Activated CD4-positive, alpha-beta T cell treated with anti-CD3 and anti-CD28 coated beads, Interleukin-2, amount 10 ng/mL, durations not matched to agents 24 days and 14 days (primary cell): ENCODE data around the gene MVP. TPM values are rescaled to one million over a fixed set of nuclear protein-coding genes. Genes with fewer than 3 reads are reported as not detected.

Experiments used
- DNase-seq: peaks from one replicate; pipeline ENCODE4 v3.0.0; 2022
- H3K27ac Mint-ChIP-seq: one replicate; pipeline ENCODE4 v1.8.0; 2022; ENCODE audit warnings: mild to moderate bottlenecking, mixed read lengths
- H3K27me3 Mint-ChIP-seq: one replicate; pipeline ENCODE4 v1.8.0; 2022; ENCODE audit warnings: mixed read lengths
- H3K36me3 Mint-ChIP-seq: one replicate; pipeline ENCODE4 v1.8.0; 2022; ENCODE audit warnings: low read depth, mild to moderate bottlenecking, mixed read lengths
- H3K4me1 Mint-ChIP-seq: one replicate; pipeline ENCODE4 v1.8.0; 2021; ENCODE audit warnings: mixed read lengths
- H3K4me3 Mint-ChIP-seq: one replicate; pipeline ENCODE4 v1.8.0; 2022; ENCODE audit warnings: mild to moderate bottlenecking, moderate library complexity, mixed read lengths
- H3K9me3 Mint-ChIP-seq: one replicate; pipeline ENCODE4 v1.8.0; 2021; ENCODE audit warnings: mixed read lengths
- intact Hi-C: fragments of 100-400 bp; cut with micrococcal nuclease; formaldehyde crosslinking; loops from one replicate; pipeline ENCODE4 v1.15.1; 2023
- total RNA-seq: library from RNA; stranded (reverse); gene quantifications from 2 replicates; pipeline ENCODE4 v1.2.3, GENCODE V29; 2022

MVP gene
- total RNA-seq, 1 donor from 2014 or later, result 122 TPM

DNA sequence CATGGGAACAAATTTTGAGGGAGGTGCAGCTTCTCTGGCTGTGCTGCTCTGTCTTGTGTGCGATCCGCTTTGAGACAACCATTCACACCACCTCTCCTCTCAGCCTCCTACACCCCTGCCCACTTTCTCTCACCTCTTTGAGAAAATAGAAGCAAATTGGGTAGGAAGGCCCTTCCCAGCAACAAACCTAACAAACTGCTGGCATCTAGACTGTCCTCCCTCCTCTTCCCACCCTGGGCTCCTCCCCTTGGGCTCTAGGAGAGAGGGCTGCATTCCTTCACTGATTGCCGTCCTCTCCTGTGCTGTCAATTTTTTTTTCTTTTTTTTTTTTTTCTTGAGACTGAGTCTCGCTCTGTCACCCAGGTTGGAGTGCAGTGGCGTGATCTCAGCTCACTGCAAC, 29.2 kb downstream of the MVP start:
- Mint-ChIP-seq H3K27me3 (no peaks in the 10 kb centered on the region), H3K36me3 (peaks cover 35% of the 10 kb centered on the region), H3K9me3 (no peaks in the 10 kb centered on the region), H3K4me3 (no peak overlapping the region), H3K27ac (no peak overlapping the region), H3K4me1 (peaks cover 2% of the 10 kb centered on the region)
- no peak for DNase-seq
- intact Hi-C loops, result loop anchor here (2.0 kb wide), 1 partner anchor 43 kb away; the partner anchor contains the start of gene MAZ

DNA sequence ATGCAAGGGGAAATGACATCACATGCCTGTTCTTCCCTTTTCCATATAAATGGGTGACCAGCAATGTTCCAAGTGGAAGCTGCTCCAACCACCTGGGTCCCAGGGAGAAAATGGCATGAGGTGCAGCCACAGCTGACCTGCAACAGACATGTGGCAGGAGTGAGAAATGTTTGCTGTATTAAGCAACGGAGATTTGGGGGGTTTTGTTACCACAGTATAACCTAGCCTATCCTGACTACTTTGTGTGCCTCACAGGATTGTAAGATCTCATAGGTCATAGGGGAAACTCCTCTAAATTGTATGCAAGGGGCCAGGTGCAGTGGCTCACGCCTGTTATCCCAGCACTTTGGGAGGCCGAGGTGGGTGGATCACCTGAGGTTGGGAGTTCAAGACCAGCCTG, 30.7 kb downstream of the MVP start:
- Mint-ChIP-seq H3K36me3 (peaks cover 24% of the 10 kb centered on the region), H3K4me1 (peaks cover 2% of the 10 kb centered on the region), H3K27ac (no peak overlapping the region), H3K27me3 (no peaks in the 10 kb centered on the region), H3K9me3 (no peaks in the 10 kb centered on the region), H3K4me3 (no peak overlapping the region)
- no peak for DNase-seq
- intact Hi-C loops, result no loop called here

DNA sequence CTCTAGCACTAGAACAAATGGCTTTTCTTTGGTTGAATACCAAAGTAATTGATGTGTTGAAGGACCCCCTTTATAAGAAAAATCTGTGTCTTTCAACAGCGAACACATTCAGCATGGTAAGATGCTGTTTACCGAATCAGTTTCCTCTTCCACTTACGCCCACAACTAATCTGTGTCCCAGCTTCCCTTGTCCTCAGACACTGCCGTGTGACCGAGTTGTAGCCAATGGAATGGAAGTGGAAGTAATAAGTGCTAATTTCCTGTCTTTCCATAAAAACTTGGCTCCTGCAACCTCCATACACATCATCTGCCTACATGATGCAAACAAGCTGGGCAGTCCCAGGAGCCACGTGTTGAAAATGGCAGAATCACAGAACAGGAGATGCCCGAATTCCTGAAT, 32.4 kb downstream of the MVP start:
- intact Hi-C loops, result no loop called here
- Mint-ChIP-seq H3K27me3 (no peaks in the 10 kb centered on the region), H3K36me3 (peaks cover 19% of the 10 kb centered on the region)

DNA sequence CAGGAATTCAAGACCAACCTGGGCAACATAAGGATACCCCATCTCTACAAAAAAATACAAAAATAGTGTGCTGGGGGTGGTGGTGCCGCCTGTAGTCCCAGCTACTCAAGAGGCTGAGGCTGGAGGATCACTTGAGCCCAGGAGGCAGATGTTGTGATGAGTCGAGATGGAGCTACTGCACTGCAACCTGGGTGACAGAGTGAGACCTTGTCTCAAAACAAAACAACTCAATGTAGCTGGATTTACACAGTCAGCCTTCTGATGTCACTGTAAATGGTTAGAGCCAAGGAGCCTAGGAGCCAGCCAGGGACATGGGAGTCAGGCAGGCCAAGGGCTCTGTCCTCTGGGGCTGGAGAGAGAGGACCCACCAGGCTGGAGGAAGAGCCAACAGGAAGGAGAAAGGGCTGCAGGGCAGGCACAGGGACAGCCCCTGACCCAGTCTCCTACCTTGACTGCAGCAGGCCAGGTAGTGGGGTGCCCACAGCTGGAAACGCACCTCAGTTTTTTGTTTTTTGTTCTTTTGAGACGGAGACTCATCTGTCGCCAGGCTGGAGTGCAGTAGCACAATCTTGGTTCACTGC, 34.3 kb downstream of the MVP start:
- Mint-ChIP-seq H3K9me3 (no peaks in the 10 kb centered on the region), H3K36me3 (peaks cover 22% of the 10 kb centered on the region), H3K4me3 (no peak overlapping the region), H3K4me1 (peaks cover 2% of the 10 kb centered on the region), H3K27ac (no peak overlapping the region), H3K27me3 (no peaks in the 10 kb centered on the region)
- intact Hi-C loops, result no loop called here
- no peak for DNase-seq

More for the DNA sequence above, 32.4 kb downstream of the MVP start:
- H3K4me1 Mint-ChIP-seq, result peaks cover 2% of the 10 kb centered on the region
- no peaks in the 10 kb centered on the region for H3K9me3 Mint-ChIP-seq
- H3K27ac Mint-ChIP-seq, result no peak overlapping the region
- DNase-seq, result no peak
- H3K4me3 Mint-ChIP-seq, result no peak overlapping the region

DNA sequence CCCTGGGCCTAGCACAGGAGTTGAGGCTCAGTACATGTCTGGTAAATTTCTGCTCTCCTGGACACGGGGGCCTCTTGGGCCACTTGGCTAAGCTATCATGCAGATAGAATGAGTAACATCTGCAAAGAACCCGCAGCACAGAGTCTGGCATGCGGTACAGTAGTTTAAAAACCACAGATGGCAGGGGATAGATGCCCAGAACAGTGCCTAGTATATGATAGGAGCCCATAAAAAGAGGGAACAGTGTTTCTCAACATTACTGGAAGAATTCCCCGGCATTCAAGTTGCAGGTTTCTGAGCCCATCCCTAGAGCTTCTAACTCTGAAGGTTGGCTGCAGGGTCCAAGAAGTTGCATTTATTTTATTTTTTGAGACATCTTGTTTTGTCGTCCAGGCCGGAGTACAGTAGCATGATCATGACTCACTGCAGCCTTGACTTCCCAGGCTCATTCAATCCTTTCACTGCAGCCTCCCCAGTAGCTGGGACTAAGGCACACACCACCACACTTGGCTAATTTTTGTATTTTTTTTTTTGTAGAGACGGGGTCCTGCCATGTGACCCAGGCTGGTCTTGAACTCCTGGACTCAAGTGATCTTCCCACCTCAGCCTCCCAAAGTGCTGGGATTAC, 37.0 kb downstream of the MVP start:
- intact Hi-C loops, result no loop called here
- Mint-ChIP-seq H3K9me3 (no peaks in the 10 kb centered on the region), H3K4me1 (peaks cover 14% of the 10 kb centered on the region), H3K36me3 (peaks cover 27% of the 10 kb centered on the region), H3K27ac (no peak overlapping the region), H3K4me3 (no peak overlapping the region), H3K27me3 (no peaks in the 10 kb centered on the region)
- DNase-seq, result no peak

DNA sequence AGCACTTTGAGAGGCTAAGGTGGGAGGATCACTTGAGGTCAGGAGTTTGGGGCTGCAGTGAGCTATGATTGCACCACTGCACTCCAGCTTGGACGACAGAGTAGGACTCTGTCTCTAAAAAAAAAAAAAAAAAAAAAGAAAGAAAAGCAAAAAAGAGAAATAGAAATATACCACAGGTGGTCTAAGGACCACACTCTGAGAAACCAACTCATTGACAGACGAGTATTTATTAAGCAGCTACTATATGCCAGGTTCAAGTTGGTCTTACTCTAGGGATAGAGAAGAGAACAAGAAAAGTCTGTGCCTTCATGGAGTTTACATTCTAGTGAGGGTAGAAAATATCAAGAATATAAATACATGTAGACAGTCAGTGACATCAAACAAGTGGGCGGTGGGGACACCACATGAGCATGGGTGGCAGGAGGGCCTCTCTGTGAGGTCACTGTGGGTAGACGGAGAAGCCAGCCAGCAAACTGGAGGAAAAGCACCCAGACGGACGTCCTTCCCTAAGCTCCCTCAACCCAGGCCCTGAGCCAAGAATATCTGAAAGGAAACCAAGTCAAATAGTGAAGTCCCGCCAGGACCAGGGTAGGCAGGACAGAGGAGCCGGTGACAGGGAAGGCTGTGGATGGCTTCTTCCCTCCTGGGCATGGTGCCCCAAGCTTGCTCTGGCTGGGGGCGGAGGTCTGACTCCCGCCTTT, 38.0 kb downstream of the MVP start:
- Mint-ChIP-seq H3K27me3 (no peaks in the 10 kb centered on the region), H3K4me1 (peaks cover 19% of the 10 kb centered on the region), H3K9me3 (no peaks in the 10 kb centered on the region), H3K36me3 (peaks cover 30% of the 10 kb centered on the region), H3K27ac (no peak overlapping the region), H3K4me3 (no peak overlapping the region)
- intact Hi-C loops, result no loop called here
- DNase-seq, result no peak

DNA sequence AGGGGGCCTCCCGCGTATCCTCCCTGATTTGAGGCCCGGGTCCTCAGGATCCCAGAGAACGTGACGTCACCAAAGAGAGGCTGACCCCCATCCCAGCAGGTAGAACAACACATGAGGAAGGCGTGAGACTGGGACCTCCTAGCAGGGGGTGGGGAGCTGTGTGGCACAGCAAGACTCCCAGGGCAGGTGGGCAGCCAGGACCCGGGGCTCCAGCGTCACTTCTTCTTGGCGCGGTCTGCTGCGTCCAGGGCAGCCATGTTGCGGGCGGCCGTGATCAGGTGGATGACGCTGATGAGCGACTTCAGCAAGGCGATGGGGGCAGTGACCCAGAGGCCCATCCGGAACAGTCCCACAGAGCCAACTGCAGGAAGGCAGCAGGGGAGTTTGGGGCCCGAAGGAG, 38.7 kb downstream of the MVP start:
- Mint-ChIP-seq H3K9me3 (no peaks in the 10 kb centered on the region), H3K27ac (peak overlapping the region; percentile 59), H3K4me1 (peaks cover 21% of the 10 kb centered on the region), H3K27me3 (no peaks in the 10 kb centered on the region), H3K36me3 (peaks cover 30% of the 10 kb centered on the region), H3K4me3 (no peak overlapping the region)
- intact Hi-C loops, result no loop called here
- DNase-seq, result no peak

DNA sequence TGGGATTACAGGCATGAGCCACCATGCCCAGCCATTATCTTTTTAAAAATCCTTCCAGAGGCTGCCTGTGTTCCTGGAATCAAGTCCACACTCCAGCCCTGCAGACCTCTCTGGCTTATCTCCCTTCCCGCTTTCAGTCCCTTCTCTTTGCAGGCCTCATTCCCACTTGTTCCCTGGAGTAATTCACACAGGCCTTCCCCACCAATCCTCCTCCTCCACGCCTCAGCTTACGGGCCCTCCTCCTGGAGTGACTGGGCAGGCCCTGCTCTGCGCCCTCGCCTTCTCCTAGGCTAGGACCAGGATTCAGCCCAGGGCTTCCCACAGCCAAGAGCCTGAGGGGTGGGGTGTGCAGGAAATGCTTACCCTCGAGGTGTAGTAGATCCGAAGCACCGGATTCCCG, 40.0 kb downstream of the MVP start:
- no peaks in the 10 kb centered on the region for H3K27me3 Mint-ChIP-seq
- peaks cover 30% of the 10 kb centered on the region for H3K36me3 Mint-ChIP-seq
- H3K4me3 Mint-ChIP-seq, result no peak overlapping the region
- intact Hi-C loops, result loop anchor here (10.0 kb wide), 2 partner anchors 115 to 165 kb away; partner anchors contain the start of genes C16orf92 and TAOK2
- no peak overlapping the region for H3K27ac Mint-ChIP-seq
- peaks cover 23% of the 10 kb centered on the region for H3K4me1 Mint-ChIP-seq
- no peaks in the 10 kb centered on the region for H3K9me3 Mint-ChIP-seq
- no peak for DNase-seq

DNA sequence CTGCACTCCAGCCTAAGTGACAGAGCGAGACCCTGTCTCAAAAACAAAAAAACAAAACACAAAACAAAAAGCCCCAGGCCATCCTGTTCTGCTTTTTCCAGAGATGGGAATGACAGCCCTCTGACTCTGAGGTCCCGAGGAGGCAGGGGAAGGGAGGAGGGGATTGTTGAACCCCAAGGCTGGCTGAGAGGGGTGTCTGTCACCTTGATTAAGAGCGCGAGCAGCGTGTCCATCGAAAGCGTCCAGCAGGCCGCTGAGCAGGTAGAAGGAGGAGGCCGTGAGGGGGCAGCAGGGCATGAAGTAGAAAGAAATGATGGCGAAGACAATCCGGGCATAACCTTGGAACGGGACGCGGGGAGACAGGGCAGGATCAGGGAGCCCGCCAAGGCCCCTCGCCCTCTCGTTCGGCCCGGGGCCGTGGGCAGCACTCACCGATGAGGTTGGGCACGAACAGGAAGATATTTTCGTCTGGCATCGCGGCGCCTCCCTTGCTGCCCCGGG, 42.2 kb downstream of the MVP start:
- Mint-ChIP-seq H3K4me1 (peaks cover 23% of the 10 kb centered on the region), H3K27ac (peak overlapping the region; percentile 87), H3K9me3 (no peaks in the 10 kb centered on the region), H3K27me3 (no peaks in the 10 kb centered on the region), H3K4me3 (peak overlapping the region; percentile 96), H3K36me3 (peaks cover 27% of the 10 kb centered on the region)
- DNase-seq, result peak; percentile 75
- intact Hi-C loops, result loop anchor here (10.0 kb wide), 2 partner anchors 112 to 162 kb away; partner anchors contain the start of genes C16orf92 and TAOK2

DNA sequence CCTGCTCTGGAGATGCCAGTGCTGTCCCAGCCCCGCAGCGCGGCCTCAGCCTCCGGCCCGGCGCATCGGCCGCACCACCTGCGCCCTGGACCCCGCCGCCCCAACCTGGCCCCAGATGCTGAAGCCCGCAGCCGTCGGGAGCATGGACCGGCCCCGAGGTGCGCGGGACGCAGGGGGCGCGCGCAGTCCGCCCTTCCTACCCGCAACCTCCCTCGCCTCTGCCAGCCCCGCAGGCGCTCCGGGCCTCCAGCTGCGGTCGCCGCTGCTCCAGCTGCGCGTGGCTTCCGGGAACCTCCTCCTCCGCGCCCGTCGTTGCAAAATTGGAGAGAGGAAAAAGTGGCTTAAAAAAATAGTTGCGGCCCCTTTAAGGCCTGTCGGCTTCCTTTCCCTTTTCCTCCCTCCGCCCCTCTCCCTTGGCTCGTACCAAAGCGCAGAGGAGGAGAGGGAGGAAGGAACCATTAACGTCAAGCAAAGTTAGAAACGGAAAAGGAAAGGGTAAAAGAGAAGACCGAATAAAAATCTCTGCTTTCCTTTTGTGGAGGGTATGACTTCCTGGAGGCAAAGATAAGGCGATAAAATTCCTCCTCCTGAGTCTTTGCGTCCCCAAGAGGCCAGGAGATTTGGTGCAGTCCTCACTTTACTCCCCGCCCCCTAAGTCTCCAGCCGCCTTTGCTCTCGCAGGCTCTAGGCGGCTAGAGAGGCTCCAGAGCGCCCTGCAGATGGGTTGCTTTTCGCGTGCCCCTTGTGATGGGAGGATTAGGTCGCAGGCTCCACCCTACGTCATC, 42.8 kb downstream of the MVP start, which contains the start of gene CDIPT:
Gene CDIPT (minus strand): TSS at position 343 of the 785 bp plus-strand sequence. CDS start 369 bp downstream, outside the sequence.
- H3K9me3 Mint-ChIP-seq, result no peaks in the 10 kb centered on the region

DNA sequence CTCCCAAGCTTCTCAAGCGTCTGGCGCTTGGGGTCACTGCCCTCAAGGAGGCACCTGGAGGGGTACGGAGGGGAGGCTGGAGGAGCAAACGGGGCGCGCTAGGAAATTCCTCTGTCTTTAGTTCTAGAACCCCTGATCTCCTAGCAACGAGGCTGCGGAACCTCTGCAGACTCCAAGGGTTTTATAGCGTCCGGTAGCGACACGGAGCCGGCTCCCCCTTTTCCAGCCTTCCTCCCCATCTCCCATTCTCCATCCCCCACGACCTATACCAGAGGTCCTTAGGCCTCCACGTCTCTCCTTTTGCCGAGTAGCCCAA, 43.4 kb downstream of the MVP start:
- H3K9me3 Mint-ChIP-seq, result no peaks in the 10 kb centered on the region
- H3K27ac Mint-ChIP-seq, result peak overlapping the region; percentile 98
- H3K27me3 Mint-ChIP-seq, result no peaks in the 10 kb centered on the region
- H3K4me1 Mint-ChIP-seq, result peaks cover 22% of the 10 kb centered on the region
- peaks cover 22% of the 10 kb centered on the region for H3K36me3 Mint-ChIP-seq
- no peak for DNase-seq
- intact Hi-C loops, result loop anchor here (1.0 to 10.0 kb wide), 8 partner anchors 36 to 161 kb away; partner anchors contain the start of genes ASPHD1, C16orf92, INO80E and KCTD13
- H3K4me3 Mint-ChIP-seq, result peak overlapping the region; percentile 96

More for the DNA sequence above, 42.8 kb downstream of the MVP start, which contains the start of gene CDIPT:
- intact Hi-C loops, result loop anchor here (1.0 to 10.0 kb wide), 8 partner anchors 36 to 162 kb away; partner anchors contain the start of genes ASPHD1, C16orf92, INO80E and KCTD13
- H3K4me3 Mint-ChIP-seq, result peak within 1 kb of the TSS; percentile 96
- peaks cover 25% of the 10 kb centered on the region for H3K4me1 Mint-ChIP-seq
- peak within 1 kb of the TSS; percentile 98 for H3K27ac Mint-ChIP-seq
- DNase-seq, result peak; percentile 98
- H3K36me3 Mint-ChIP-seq, result peaks cover 27% of the 10 kb centered on the region
- no peaks in the 10 kb centered on the region for H3K27me3 Mint-ChIP-seq

DNA sequence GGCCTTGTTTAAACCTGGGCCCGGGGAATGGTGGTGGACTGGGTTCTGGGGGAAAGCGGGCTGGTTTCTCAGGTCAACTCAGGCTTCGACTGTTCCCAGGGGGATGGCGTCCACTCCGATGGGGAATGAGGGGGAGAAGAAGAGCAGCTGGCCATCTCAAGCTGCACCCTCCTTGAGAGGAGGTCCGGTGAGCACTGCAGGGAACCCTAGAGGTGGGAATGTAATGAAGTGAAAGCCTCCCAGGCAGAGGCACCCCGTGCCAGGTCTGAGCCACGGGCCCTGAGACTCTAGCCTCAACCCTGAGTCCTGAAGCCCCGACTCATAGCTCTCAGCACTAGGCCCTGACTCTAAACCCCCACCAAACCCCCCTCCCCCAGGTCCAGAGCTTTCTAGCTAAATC, 43.9 kb downstream of the MVP start:
- no peaks in the 10 kb centered on the region for H3K9me3 Mint-ChIP-seq
- no peak overlapping the region for H3K27ac Mint-ChIP-seq
- DNase-seq, result no peak
- H3K4me3 Mint-ChIP-seq, result no peak overlapping the region
- intact Hi-C loops, result loop anchor here (10.0 kb wide), 2 partner anchors 111 to 161 kb away; partner anchors contain the start of genes C16orf92 and TAOK2
- peaks cover 22% of the 10 kb centered on the region for H3K4me1 Mint-ChIP-seq
- H3K36me3 Mint-ChIP-seq, result peaks cover 19% of the 10 kb centered on the region
- peaks cover 2% of the 10 kb centered on the region for H3K27me3 Mint-ChIP-seq

DNA sequence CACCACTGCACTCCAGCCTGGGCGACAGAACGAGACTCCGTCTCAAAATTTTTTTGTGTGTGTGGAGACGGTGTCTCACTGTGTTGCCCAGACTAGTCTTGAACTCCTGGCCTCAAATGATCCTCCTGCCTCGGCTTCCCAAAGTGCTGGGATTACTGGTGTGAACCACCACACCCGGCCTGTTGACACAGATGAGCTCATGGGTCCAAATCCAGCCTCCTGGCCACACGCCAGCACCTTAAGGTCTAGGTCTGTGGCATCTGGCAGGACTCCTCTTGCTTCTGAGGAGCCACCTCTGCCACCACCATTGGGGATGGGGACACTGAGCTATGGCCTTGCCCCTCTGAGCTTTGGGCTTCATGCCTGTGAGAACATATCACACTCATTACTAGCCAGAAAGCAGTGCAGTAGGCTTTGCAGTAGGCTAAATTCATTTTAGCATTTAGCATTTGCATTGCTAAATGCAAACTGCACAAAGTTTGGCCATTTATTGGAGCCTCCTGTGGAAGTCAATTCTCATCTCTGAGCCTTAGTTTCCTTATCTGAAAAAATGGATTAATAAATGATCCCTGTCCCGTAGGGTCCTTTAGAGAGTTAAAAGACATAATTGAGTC, 48.2 kb downstream of the MVP start:
- no peaks in the 10 kb centered on the region for H3K36me3 Mint-ChIP-seq
- intact Hi-C loops, result loop anchor here (10.0 kb wide), 2 partner anchors 106 to 156 kb away; partner anchors contain the start of genes C16orf92 and TAOK2
- no peak overlapping the region for H3K27ac Mint-ChIP-seq
- H3K4me3 Mint-ChIP-seq, result no peak overlapping the region
- DNase-seq, result no peak
- no peaks in the 10 kb centered on the region for H3K9me3 Mint-ChIP-seq
- H3K27me3 Mint-ChIP-seq, result peaks cover 2% of the 10 kb centered on the region
- H3K4me1 Mint-ChIP-seq, result peaks cover 4% of the 10 kb centered on the region
